ENCODE measurements around the gene PPDPF. TPM values are rescaled to one million over a fixed set of nuclear protein-coding genes. Genes with fewer than 3 reads are reported as not detected.

The PPDPF gene
- polyA plus RNA-seq, 1 donor (not counting 4 experiments of a cell fraction or from before 2014, with no cell fraction given) = 8.8 TPM

GRCh38 chr20:63497138-63497945 is 23.2 kb upstream of the PPDPF start:
- TF ChIP-seq EZH2 (IDR thresholded peaks at IDR 0.05; ENCODE audit: low read length) = no peak
- TF ChIP-seq, protein P1, sequence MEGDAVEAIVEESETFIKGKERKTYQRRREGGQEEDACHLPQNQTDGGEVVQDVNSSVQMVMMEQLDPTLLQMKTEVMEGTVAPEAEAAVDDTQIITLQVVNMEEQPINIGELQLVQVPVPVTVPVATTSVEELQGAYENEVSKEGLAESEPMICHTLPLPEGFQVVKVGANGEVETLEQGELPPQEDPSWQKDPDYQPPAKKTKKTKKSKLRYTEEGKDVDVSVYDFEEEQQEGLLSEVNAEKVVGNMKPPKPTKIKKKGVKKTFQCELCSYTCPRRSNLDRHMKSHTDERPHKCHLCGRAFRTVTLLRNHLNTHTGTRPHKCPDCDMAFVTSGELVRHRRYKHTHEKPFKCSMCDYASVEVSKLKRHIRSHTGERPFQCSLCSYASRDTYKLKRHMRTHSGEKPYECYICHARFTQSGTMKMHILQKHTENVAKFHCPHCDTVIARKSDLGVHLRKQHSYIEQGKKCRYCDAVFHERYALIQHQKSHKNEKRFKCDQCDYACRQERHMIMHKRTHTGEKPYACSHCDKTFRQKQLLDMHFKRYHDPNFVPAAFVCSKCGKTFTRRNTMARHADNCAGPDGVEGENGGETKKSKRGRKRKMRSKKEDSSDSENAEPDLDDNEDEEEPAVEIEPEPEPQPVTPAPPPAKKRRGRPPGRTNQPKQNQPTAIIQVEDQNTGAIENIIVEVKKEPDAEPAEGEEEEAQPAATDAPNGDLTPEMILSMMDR (optimal IDR thresholded peaks at IDR 0.05 in 1 of 3, IDR thresholded peaks at IDR 0.05 in 1 of 3, conservative IDR thresholded peaks at IDR 0.05 in 1 of 3; ENCODE audit: extremely low read depth in 1 of 3, insufficient read depth in 2 of 3, low read length in 3 of 3) = no peak
- dilution Hi-C loops (cut with MboI; ENCODE audit: extremely low pct_ligation_motif_present, low sequenced_read_pairs) = no loop called here
- Histone ChIP-seq H3K27me3 (ENCODE audit: control insufficient read depth, extremely low read depth, insufficient read depth, low read length) (peaks cover 48% of the 10 kb centered on the region), H3K36me3 (ENCODE audit: control insufficient read depth in 2 of 2, extremely low read depth in 1 of 2, insufficient read depth in 2 of 2, low read length in 2 of 2) (no peaks in the 10 kb centered on the region), H3K9me1 (ENCODE audit: control insufficient read depth, extremely low read depth, insufficient read depth, low read length) (no peaks in the 10 kb centered on the region), H3K4me3 (ENCODE audit: control insufficient read depth in 2 of 3, extremely low read depth in 1 of 3, insufficient read depth in 2 of 3, low read depth in 1 of 3, low read length in 3 of 3) (no peak overlapping the region), H2AFZ (ENCODE audit: control insufficient read depth, low read length) (no peak overlapping the region), H4K20me1 (ENCODE audit: control insufficient read depth, extremely low read depth, insufficient read depth, low read length) (no peaks in the 10 kb centered on the region), H3K4me1 (ENCODE audit: control insufficient read depth, extremely low read depth, insufficient read depth, low read length) (peaks cover 2% of the 10 kb centered on the region), H3K9ac (ENCODE audit: control insufficient read depth, extremely low read depth, insufficient read depth, low read length) (no peak overlapping the region), H3K79me2 (ENCODE audit: control insufficient read depth, insufficient read depth, low read length) (no peaks in the 10 kb centered on the region), H3K27ac (ENCODE audit: control insufficient read depth, insufficient read depth, low read length) (no peak overlapping the region), H3K9me3 (ENCODE audit: control insufficient read depth, low read depth, low read length) (no peaks in the 10 kb centered on the region), H3K4me2 (ENCODE audit: control insufficient read depth, extremely low read depth, insufficient read depth, low read depth, low read length) (no peak overlapping the region)
- no peak for FAIRE-seq
- DNase-seq (ENCODE audit: low read depth, low spot score) = no peak

GRCh38 chr20:63497946-63498935 is 22.3 kb upstream of the PPDPF start:
- no peaks in the 10 kb centered on the region for H3K36me3 ChIP-seq (ENCODE audit: control insufficient read depth in 2 of 2, extremely low read depth in 1 of 2, insufficient read depth in 2 of 2, low read length in 2 of 2)
- dilution Hi-C loops (cut with MboI; ENCODE audit: extremely low pct_ligation_motif_present, low sequenced_read_pairs) = no loop called here
- no peaks in the 10 kb centered on the region for H3K9me3 ChIP-seq (ENCODE audit: control insufficient read depth, low read depth, low read length)
- peaks cover 51% of the 10 kb centered on the region for H3K27me3 ChIP-seq (ENCODE audit: control insufficient read depth, extremely low read depth, insufficient read depth, low read length)
- peak overlapping the region; percentile 22 for H3K4me2 ChIP-seq (ENCODE audit: control insufficient read depth, extremely low read depth, insufficient read depth, low read depth, low read length)
- TF ChIP-seq, protein P1 (optimal IDR thresholded peaks at IDR 0.05 in 1 of 3, IDR thresholded peaks at IDR 0.05 in 1 of 3, conservative IDR thresholded peaks at IDR 0.05 in 1 of 3; ENCODE audit: extremely low read depth in 1 of 3, insufficient read depth in 2 of 3, low read length in 3 of 3) = no peak
- peak; percentile 45 for TF ChIP-seq EZH2 (IDR thresholded peaks at IDR 0.05; ENCODE audit: low read length)
- H3K4me3 ChIP-seq (ENCODE audit: control insufficient read depth in 2 of 3, extremely low read depth in 1 of 3, insufficient read depth in 2 of 3, low read depth in 1 of 3, low read length in 3 of 3) = peak overlapping the region in 1 of 3 experiments; percentile 12
- H3K27ac ChIP-seq (ENCODE audit: control insufficient read depth, insufficient read depth, low read length) = no peak overlapping the region
- peaks cover 2% of the 10 kb centered on the region for H3K4me1 ChIP-seq (ENCODE audit: control insufficient read depth, extremely low read depth, insufficient read depth, low read length)
- no peak for DNase-seq (ENCODE audit: low read depth, low spot score)
- H3K9ac ChIP-seq (ENCODE audit: control insufficient read depth, extremely low read depth, insufficient read depth, low read length) = no peak overlapping the region
- no peak overlapping the region for H2AFZ ChIP-seq (ENCODE audit: control insufficient read depth, low read length)
- no peaks in the 10 kb centered on the region for H3K79me2 ChIP-seq (ENCODE audit: control insufficient read depth, insufficient read depth, low read length)
- no peaks in the 10 kb centered on the region for H3K9me1 ChIP-seq (ENCODE audit: control insufficient read depth, extremely low read depth, insufficient read depth, low read length)
- H4K20me1 ChIP-seq (ENCODE audit: control insufficient read depth, extremely low read depth, insufficient read depth, low read length) = no peaks in the 10 kb centered on the region
- no peak for FAIRE-seq
